ENCODE results near the gene PTPN1. TPM values are rescaled to one million over a fixed set of nuclear protein-coding genes. Genes with fewer than 3 reads are reported as not detected.
"Not testable (repeated sequence)": the region's sequence is repeated elsewhere in the genome, so short reads cannot be mapped to it uniquely, and the experiment has no call there.

The PTPN1 gene
- total RNA-seq, 1 donor from 2014 or later = 101 TPM

GRCh38 chr20:50501972-50502745 lies 8.0 kb upstream of the PTPN1 start:
- no peak for TF ChIP-seq CTCF (IDR thresholded peaks at IDR 0.05)
- Histone ChIP-seq H3K27ac (peak overlapping the region; percentile 73), H3K27me3 (no peaks in the 10 kb centered on the region), H3K9me3 (no peaks in the 10 kb centered on the region), H3K36me3 (no peaks in the 10 kb centered on the region), H3K4me1 (peaks cover 27% of the 10 kb centered on the region), H3K4me3 (no peak overlapping the region)
- ATAC-seq = peak; percentile 72
- intact Hi-C loops (cut with DNase I) = no loop called here
- no peak for DNase-seq

GRCh38 chr20:50504231-50504823 lies 5.9 kb upstream of the PTPN1 start:
- ATAC-seq (no peak), DNase-seq (no peak)
- H3K36me3 ChIP-seq = no peaks in the 10 kb centered on the region

GRCh38 chr20:50506270-50506579 lies 4.0 kb upstream of the PTPN1 start:
- ATAC-seq = no peak
- no peak for DNase-seq
- Histone ChIP-seq H3K36me3 (no peaks in the 10 kb centered on the region), H3K27me3 (no peaks in the 10 kb centered on the region), H3K27ac (no peak overlapping the region), H3K4me3 (no peak overlapping the region), H3K4me1 (peaks cover 33% of the 10 kb centered on the region), H3K9me3 (no peaks in the 10 kb centered on the region)
- intact Hi-C loops (cut with DNase I) = no loop called here
- TF ChIP-seq CTCF (IDR thresholded peaks at IDR 0.05) = no peak

More at GRCh38 chr20:50504231-50504823, 5.9 kb upstream of the PTPN1 start:
- H3K9me3 ChIP-seq = no peaks in the 10 kb centered on the region
- peaks cover 28% of the 10 kb centered on the region for H3K4me1 ChIP-seq
- no peak overlapping the region for H3K4me3 ChIP-seq
- H3K27me3 ChIP-seq = no peaks in the 10 kb centered on the region
- TF ChIP-seq CTCF (IDR thresholded peaks at IDR 0.05) = peak; percentile 10
- peak overlapping the region; percentile 21 for H3K27ac ChIP-seq
- intact Hi-C loops (cut with DNase I) = no loop called here

GRCh38 chr20:50507745-50508144 lies 2.4 kb upstream of the PTPN1 start:
- H3K4me3 ChIP-seq; H3K27me3 ChIP-seq; DNase-seq; intact Hi-C loops (cut with DNase I); H3K27ac ChIP-seq; ATAC-seq; H3K36me3 ChIP-seq; H3K9me3 ChIP-seq: not testable (repeated sequence)
- peaks cover 40% of the 10 kb centered on the region for H3K4me1 ChIP-seq

- Histone ChIP-seq H3K9me3 (no peaks in the 10 kb centered on the region), H3K27ac (no peak overlapping the region), H3K27me3 (no peaks in the 10 kb centered on the region), H3K36me3 (no peaks in the 10 kb centered on the region), H3K4me1 (peaks cover 40% of the 10 kb centered on the region), H3K4me3 (no peak overlapping the region)
- ATAC-seq = no peak
- TF ChIP-seq CTCF (IDR thresholded peaks at IDR 0.05) = no peak
- intact Hi-C loops (cut with DNase I) = no loop called here
- no peak for DNase-seq
These were observed 1.9 kb upstream of the PTPN1 start for GRCh38 chr20:50508171-50508755.

All from upper lobe of right lung (tissue), 1 donor.